GM21825 (cell line): ENCODE results near the gene CPT1B.

Experiments used
- ATAC-seq: cut with Tn5 transposase; IDR thresholded peaks from one replicate; pipeline ENCODE4 v1.9.1; 2021; ENCODE audit warnings: mild to moderate bottlenecking, moderate library complexity; ENCODE audit not compliant: unreplicated experiment

CPT1B gene

GRCh38 chr22:50587407-50587806 lies 9.2 kb upstream of the CPT1B start:
- ATAC-seq: no peak

- ATAC-seq: no peak
Measured at GRCh38 chr22:50586416-50586815, 8.2 kb upstream of the CPT1B start.

- no peak for ATAC-seq
Measured at GRCh38 chr22:50585781-50586180, 7.6 kb upstream of the CPT1B start.

- ATAC-seq: no peak
Measured at GRCh38 chr22:50585238-50585637, 7.0 kb upstream of the CPT1B start.

GRCh38 chr22:50584106-50585096 lies 6.2 kb upstream of the CPT1B start:
- ATAC-seq: no peak

GRCh38 chr22:50583294-50583861 lies 5.2 kb upstream of the CPT1B start:
- peak; percentile 25 for ATAC-seq

GRCh38 chr22:50582493-50583293 lies 4.5 kb upstream of the CPT1B start, which contains the start of gene CHKB:
Gene CHKB (minus strand): TSS chr22:50582849. CDS start chr22:50582781, 68 bp downstream.
- ATAC-seq: peak; percentile 85

GRCh38 chr22:50581950-50582492 lies 3.8 kb upstream of the CPT1B start:
- no peak for ATAC-seq

GRCh38 chr22:50581031-50581949 lies 3.1 kb upstream of the CPT1B start:
- ATAC-seq: no peak

GRCh38 chr22:50579752-50580151 lies 1.5 kb upstream of the CPT1B start:
- no peak for ATAC-seq

- ATAC-seq: no peak
Measured at GRCh38 chr22:50578776-50579310, 616 bp upstream of the CPT1B start.

GRCh38 chr22:50577697-50577986 lies 585 bp downstream of the CPT1B start:
- ATAC-seq: no peak

GRCh38 chr22:50576806-50577696 lies 1.2 kb downstream of the CPT1B start:
- ATAC-seq: no peak

- ATAC-seq: no peak
Measured at GRCh38 chr22:50576070-50576469, 2.2 kb downstream of the CPT1B start.

GRCh38 chr22:50575426-50575941 lies 2.7 kb downstream of the CPT1B start:
- no peak for ATAC-seq

- ATAC-seq: no peak
Measured at GRCh38 chr22:50574383-50574755, 3.9 kb downstream of the CPT1B start.

- no peak for ATAC-seq
Measured at GRCh38 chr22:50573491-50574382, 4.5 kb downstream of the CPT1B start.

GRCh38 chr22:50572965-50573364 lies 5.3 kb downstream of the CPT1B start:
- ATAC-seq: no peak
